Measurements from ENCODE around the gene PRKD1.

Gene PRKD1

DNA sequence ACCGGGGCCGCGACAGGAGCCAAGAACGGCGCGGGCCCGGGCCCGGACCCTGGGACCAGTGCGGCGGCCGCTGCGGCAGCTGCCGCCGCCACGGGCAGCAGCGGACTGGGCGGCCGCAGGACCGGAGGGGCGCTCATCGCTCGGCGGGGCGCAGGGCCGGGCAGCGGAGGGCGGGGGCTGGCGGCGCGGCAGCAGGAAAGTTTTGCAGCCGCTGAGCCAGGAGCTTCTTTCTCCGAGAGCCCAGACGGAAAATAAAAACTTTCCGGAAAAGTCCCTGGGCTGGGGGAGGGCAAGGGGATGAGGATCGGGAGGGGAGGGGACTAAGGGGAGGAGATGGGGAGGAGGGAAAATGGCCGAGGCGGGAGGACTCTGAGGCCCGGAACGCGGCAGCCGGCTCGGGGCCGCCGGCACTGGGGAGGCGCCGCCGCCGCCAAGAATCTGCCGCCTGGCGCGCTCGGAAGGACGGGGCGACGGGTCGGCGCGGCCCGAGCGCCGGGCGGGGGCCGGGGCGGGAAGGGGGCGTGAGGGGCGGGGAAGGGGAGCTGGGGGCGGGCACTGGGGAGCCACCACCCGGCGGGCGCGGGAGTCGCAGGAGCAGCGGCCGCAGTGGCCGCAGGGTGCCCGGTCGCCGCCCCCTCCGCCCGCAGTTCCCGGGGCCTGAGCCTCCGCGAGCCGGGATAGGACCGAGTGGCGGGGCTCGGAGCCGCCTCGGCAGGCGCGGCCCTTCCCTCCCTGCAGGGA, at the start of gene PRKD1:
TSS of gene PRKD1 (minus strand) at position 472 of the 741 bp plus-strand sequence.
- H3K27me3 Mint-ChIP-seq, result peaks cover 56% of the 10 kb centered on the region
- peak; percentile 53 for ATAC-seq
- peak within 1 kb of the TSS; percentile 75 to 84 for H3K4me3 Mint-ChIP-seq
- peaks cover 9% of the 10 kb centered on the region for H3K4me1 Mint-ChIP-seq
- H3K27ac Mint-ChIP-seq, result no peak within 1 kb of the TSS
- DNase-seq, result no peak
- H3K9me3 Mint-ChIP-seq, result peaks cover 0 to 5% of the 10 kb centered on the region in 2 donors

DNA sequence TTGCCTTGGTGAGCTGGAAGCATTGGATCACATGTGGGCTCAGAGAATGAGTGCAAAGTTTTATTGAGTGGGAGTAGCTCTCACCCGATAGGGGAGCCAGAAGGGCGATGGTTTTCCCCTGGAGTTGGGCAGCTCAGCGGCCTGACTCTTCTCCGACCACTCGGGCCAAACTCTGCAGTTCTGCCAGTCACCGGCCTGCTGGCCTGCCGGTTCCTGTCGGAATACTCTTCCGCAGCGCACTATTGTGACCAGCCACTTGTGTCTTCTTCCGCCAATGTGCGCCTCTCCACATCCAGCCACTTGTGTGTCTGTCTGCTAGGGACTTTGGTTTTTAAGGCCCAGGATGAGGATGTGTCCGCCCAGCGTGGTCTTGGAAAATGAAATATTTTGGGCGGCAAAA, 43.5 kb upstream of the PRKD1 start:
- Mint-ChIP-seq H3K27ac (no peak overlapping the region), H3K27me3 (no peaks in the 10 kb centered on the region), H3K9me3 (peaks cover 20 to 22% of the 10 kb centered on the region in 2 donors), H3K4me1 (no peaks in the 10 kb centered on the region), H3K4me3 (no peak overlapping the region)
- DNase-seq (no peak), ATAC-seq (no peak)

DNA sequence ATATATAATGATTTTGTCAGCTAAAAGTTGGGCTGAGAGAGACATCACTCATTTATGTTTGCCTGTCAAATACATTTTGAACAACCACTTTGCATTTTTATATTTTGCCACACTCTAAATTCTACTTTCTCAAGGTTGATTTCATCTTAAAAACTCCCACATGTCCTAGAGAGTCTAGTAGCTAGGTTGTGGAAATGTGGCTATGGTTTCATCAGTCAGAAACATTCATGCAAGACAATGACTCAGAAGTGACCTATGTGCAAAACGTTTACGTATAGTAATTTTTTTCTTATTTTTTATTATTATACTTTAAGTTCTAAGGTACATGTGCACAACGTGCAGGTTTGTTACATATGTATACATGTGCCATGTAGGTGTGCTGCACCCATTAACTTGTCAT, 27.4 kb upstream of the PRKD1 start:
- H3K9me3 Mint-ChIP-seq, result peaks cover 18% of the 10 kb centered on the region in 2 donors
- H3K27ac Mint-ChIP-seq, result no peak overlapping the region
- H3K4me1 Mint-ChIP-seq, result no peaks in the 10 kb centered on the region
- ATAC-seq (no peak), DNase-seq (no peak)
- H3K4me3 Mint-ChIP-seq, result no peak overlapping the region
- no peaks in the 10 kb centered on the region for H3K27me3 Mint-ChIP-seq

DNA sequence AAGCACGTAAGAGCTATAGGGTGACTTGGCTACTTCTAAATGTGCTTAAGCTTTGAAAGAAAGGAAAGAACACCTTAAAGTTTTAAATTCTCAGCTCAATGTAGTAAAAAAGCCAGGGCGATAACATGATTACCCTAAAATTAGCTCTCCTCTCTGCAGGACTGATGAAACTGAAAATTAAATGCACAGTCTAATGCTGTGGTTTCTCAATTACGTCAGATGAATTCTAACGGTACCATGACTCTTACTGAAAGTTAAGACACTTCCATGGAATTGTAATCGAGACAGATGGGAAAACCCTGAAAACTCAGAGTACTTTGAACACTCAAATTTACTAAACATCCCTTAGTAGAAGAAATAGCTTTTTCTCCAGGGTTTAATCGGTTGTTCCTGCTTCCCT, 25.9 kb upstream of the PRKD1 start:
- no peak for DNase-seq
- Mint-ChIP-seq H3K27ac (no peak overlapping the region), H3K9me3 (peaks cover 7 to 12% of the 10 kb centered on the region in 2 donors), H3K4me1 (no peaks in the 10 kb centered on the region), H3K27me3 (no peaks in the 10 kb centered on the region), H3K4me3 (no peak overlapping the region)
- no peak for ATAC-seq

DNA sequence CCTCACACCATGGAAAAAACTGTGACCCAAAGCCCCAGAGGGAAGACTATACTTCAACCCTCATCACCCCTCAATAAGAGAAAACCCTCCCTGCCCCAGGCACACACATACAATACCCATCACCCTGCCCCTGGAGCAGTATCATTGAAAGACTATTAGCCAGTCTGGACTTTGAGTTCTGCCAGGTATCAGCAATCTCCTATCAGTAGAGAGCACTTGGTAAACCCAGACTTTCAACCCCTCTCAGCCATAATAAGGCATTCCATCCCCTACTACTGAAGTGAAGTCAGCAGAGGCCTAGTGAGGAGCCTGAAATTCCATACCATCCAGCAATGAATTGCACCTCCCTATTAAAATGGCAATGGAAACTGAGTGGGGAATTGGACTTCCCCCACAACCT, 16.4 kb upstream of the PRKD1 start:
- peaks cover 15 to 24% of the 10 kb centered on the region in 2 donors for H3K9me3 Mint-ChIP-seq
- ATAC-seq (no peak), DNase-seq (no peak)
- H3K4me1 Mint-ChIP-seq, result no peaks in the 10 kb centered on the region
- H3K4me3 Mint-ChIP-seq, result no peak overlapping the region
- no peak overlapping the region for H3K27ac Mint-ChIP-seq
- H3K27me3 Mint-ChIP-seq, result no peaks in the 10 kb centered on the region

DNA sequence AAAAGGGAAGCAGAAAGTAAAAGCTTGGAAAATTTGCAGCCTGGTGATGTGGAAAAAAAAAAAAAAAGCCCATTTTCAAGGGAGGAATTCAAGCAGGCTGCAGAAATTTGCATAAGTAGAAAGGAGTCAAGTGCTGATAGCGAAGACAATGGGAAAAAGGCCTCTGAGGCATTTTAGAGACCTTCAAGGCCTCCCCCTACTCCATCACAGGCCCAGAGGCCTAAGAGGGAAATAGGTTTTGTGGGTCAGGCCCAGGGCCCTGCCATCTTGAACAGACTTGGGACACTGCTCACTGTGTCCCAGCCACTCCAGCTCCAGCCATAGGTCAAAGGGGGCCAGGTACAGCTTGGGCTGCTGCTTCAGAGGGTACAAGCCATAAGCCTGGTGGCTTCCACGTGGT, 13.8 kb upstream of the PRKD1 start:
- ATAC-seq (no peak), DNase-seq (no peak)
- H3K27me3 Mint-ChIP-seq, result no peaks in the 10 kb centered on the region
- no peak overlapping the region for H3K27ac Mint-ChIP-seq
- H3K4me3 Mint-ChIP-seq, result no peak overlapping the region
- no peaks in the 10 kb centered on the region for H3K4me1 Mint-ChIP-seq
- peaks cover 11 to 21% of the 10 kb centered on the region in 2 donors for H3K9me3 Mint-ChIP-seq

DNA sequence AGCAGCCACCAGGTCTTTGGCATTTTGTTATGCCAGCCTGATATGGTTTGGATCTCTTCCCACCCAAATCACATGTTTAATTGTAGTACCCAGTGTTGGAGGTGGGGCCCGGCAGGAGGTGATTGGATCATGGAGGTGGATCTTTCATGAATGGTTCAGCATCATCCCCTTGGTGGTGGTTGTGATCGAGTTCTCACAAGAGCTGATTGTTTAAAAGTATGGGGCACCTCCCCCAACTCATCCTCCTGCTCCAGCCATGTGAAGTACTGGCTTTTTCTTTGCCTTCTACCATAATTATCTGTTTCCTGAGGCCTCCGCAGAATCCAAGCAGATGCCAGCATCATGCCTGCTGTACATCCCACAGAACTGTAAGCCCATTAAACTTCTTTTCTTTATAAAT, 12.8 kb upstream of the PRKD1 start:
- no peak overlapping the region for H3K27ac Mint-ChIP-seq
- H3K27me3 Mint-ChIP-seq, result no peaks in the 10 kb centered on the region
- no peak overlapping the region for H3K4me3 Mint-ChIP-seq
- ATAC-seq (no peak), DNase-seq (no peak)
- H3K4me1 Mint-ChIP-seq, result no peaks in the 10 kb centered on the region
- H3K9me3 Mint-ChIP-seq, result peaks cover 9 to 17% of the 10 kb centered on the region in 2 donors

DNA sequence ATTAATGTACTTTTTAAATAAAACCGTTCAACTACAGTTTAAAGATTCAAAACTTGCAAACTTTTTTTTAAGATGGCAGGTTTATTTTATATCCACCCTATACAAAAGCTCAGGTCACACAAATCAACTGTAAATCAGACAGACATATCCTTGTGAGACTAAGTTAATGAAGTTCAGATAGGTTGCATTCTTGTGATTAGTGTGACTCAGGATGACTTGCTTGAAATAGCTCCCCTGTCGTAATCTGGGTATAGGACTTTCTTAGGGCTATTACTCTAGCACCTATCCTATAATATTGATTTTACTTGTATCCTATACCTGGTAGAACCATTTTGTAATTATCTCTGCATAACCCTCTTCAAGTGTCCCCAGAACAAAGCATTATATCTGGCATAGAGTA, 9.5 kb upstream of the PRKD1 start:
- ATAC-seq (no peak), DNase-seq (no peak)
- Mint-ChIP-seq H3K27me3 (no peaks in the 10 kb centered on the region), H3K4me1 (no peaks in the 10 kb centered on the region), H3K4me3 (no peak overlapping the region), H3K27ac (no peak overlapping the region), H3K9me3 (peaks cover 0 to 9% of the 10 kb centered on the region in 2 donors)

DNA sequence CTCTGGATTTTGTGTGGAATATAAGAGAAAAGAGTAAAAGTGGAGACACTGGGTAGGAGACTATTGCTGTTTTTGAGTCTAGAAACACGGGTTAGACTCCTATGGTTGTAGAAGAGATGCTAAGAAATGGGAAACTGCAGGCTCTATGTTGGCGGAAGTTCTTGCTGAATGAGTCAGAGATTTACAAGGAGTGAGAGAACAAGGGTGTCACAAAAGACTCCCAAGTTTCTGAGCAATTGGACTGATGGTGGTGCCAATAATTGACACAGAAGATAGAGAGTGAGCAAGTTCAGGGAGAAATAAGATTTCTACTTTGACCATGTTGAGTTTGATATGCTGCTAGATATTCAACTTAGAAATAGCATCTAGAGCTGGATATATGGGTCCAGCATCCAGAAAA, 2.6 kb upstream of the PRKD1 start:
- DNase-seq, result no peak

DNA sequence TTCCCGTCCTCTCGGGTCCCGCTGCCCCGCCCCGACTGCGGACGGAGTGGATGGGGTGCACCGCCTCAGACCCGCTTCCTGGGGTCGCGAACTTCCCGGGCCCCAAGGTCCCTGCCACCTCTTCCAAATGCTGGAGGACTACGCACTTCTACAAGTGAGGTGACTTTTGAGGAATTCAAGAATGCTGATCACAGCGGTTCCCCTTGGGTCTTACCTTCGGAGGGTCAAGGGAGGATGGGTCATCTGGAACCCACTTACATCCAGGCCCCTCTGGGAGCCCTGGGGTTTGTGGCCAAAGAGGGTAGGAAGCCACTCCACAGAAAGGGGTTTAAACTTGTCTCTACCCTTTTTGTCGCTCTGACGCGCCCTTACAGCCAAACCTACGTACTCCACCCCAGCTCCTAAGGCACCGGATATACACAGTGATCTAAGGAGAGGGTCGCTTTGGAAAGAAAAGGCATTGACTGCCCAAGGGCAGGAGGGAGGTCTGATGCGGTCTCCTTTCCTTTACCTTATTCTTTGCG, 532 bp upstream of the PRKD1 start:
- H3K27me3 Mint-ChIP-seq, result peaks cover 56% of the 10 kb centered on the region
- H3K27ac Mint-ChIP-seq, result no peak overlapping the region
- ATAC-seq, result no peak
- H3K4me3 Mint-ChIP-seq, result peak overlapping the region; percentile 11 to 19
- H3K4me1 Mint-ChIP-seq, result peaks cover 9% of the 10 kb centered on the region
- H3K9me3 Mint-ChIP-seq, result peaks cover 0 to 5% of the 10 kb centered on the region in 2 donors
- DNase-seq, result no peak

More for the DNA sequence above, 2.6 kb upstream of the PRKD1 start:
- H3K4me1 Mint-ChIP-seq, result peaks cover 9% of the 10 kb centered on the region
- H3K27ac Mint-ChIP-seq, result no peak overlapping the region
- no peak for ATAC-seq
- H3K4me3 Mint-ChIP-seq, result no peak overlapping the region
- H3K27me3 Mint-ChIP-seq, result peaks cover 45% of the 10 kb centered on the region
- H3K9me3 Mint-ChIP-seq, result peaks cover 0 to 5% of the 10 kb centered on the region in 2 donors

DNA sequence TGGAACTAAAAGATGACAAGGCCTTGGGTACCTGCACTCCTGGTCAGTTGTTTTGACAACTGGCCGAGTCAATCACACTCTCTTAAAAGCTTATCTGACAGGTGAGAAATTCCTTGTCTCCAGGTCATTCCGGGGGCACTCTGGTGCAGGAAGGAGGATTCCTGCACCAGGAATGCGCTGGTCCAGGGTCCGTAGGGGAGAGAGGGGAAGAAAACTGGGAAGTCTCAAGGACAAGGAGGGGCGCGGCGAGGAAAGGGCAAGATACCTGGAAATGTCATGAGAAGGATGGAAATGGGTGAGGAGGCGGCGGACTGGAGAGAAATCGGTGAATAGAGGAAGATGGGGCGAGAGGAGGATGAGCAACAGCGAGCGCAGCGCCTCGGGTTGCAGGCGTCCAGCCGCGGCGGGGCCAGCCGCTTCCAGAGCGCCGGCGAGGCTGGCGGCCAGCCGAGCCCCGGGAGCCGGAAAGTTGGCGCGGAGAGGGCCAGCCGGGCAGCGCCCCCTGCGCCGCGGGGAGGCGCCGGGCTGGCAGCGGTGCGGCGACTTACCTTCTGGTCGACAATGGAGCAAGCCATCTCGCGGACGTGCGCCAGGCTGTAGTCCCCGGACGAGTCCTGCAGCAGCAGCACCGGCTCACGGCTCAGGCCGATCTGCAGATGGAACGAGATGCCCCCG, 809 bp downstream of the PRKD1 start:
- peak overlapping the region; percentile 75 to 84 for H3K4me3 Mint-ChIP-seq
- H3K27ac Mint-ChIP-seq, result no peak overlapping the region
- DNase-seq (no peak), ATAC-seq (peak; percentile 28)
- H3K9me3 Mint-ChIP-seq, result peaks cover 0 to 5% of the 10 kb centered on the region in 2 donors
- H3K4me1 Mint-ChIP-seq, result peaks cover 9% of the 10 kb centered on the region
- peaks cover 56% of the 10 kb centered on the region for H3K27me3 Mint-ChIP-seq

DNA sequence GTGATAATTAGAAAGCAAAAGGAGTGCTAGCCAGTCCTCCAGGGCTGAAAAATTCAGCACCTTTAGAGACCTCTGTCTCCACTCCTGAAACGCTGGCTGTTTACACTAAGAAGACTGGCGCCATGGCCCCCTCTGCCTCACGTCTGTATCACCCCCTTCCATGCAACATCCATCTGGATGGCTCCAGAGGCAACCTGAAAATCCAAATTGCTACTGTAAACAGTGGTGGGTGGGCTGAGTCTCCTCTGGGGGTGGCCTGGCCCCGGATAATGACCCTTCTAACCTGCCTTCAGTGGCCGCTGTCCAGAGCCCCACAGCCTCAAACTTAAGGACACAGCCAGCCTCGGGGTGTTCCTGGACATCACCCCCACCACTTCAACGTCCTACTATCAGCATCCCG, 1.4 kb downstream of the PRKD1 start:
- Mint-ChIP-seq H3K27ac (no peak overlapping the region), H3K27me3 (peaks cover 56% of the 10 kb centered on the region), H3K9me3 (peaks cover 0 to 5% of the 10 kb centered on the region in 2 donors), H3K4me1 (peaks cover 9% of the 10 kb centered on the region), H3K4me3 (peak overlapping the region; percentile 75 to 84)
- DNase-seq, result no peak
- ATAC-seq, result no peak

DNA sequence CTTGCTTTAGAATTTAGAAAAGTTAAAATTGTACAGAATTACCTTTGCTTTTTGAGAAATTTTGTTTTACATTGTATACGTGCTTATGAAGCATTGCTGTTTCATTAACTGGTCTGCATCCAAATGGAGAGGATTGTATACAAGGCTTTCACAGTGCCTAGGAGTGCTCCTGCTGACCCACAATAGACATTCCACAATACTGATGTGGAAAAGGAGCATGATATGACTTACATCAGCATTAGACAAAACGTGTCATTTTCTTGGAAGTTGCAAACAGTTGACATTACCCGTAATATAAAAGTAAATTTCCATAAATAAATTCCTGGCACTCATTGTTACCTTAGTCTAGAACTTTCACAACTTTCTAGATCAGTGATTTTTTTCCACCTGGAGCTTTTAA, 1.9 kb downstream of the PRKD1 start:
- peaks cover 9% of the 10 kb centered on the region for H3K4me1 Mint-ChIP-seq
- no peak overlapping the region for H3K4me3 Mint-ChIP-seq
- DNase-seq, result no peak
- peaks cover 0 to 5% of the 10 kb centered on the region in 2 donors for H3K9me3 Mint-ChIP-seq
- peaks cover 56% of the 10 kb centered on the region for H3K27me3 Mint-ChIP-seq
- ATAC-seq, result no peak
- H3K27ac Mint-ChIP-seq, result no peak overlapping the region

DNA sequence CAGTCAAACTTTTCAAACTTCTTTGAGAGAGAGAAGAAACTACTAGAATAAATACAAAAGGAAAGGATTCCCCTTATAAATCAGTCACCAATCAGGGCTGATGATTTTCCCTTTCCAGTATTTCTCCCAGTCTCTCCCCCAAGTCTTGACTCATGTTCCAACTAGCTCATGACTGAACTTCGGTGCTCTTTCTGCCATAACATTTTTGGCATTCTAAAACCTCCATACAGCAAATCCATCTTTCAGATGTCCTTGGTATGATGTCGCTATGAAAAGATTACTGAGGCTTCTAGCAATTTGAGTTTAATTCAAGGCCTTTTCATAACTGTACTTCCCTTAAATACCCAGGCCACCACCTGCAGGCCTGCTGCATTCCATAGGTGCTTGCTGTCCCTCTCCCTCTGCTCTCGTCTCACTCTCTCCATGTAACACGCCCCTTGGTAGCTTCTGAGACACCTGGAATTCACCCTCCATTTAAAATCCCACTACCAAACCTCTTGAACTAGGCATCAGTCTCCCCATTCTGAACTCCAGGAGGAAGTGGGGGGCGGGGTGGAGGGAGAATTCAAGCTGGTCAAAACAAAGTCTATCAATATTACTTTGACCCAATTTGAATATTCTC, 2.4 kb downstream of the PRKD1 start:
- peaks cover 0 to 5% of the 10 kb centered on the region in 2 donors for H3K9me3 Mint-ChIP-seq
- H3K4me1 Mint-ChIP-seq, result peaks cover 9% of the 10 kb centered on the region
- ATAC-seq, result no peak
- DNase-seq, result no peak
- no peak overlapping the region for H3K27ac Mint-ChIP-seq
- H3K27me3 Mint-ChIP-seq, result peaks cover 51% of the 10 kb centered on the region
- H3K4me3 Mint-ChIP-seq, result no peak overlapping the region

DNA sequence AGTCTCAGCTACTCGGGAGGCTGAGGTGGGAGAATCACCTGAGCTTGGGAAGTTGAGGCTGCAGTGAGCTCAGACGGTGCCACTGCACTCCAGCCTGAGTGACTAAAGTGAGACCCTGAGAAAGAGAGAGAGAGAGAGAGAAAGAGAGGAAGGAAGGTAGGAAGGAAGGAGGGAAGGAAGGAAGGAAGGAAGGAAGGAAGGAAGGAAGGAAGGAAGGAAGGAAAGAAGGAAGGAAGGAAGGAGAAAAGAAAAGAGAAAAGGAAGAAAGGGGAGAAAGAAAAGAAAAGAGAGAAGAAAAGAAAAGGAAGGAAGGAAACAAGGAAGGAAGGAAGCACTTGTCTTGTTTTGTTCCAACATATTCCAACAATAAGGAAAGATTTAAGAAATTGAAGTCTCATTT, 7.8 kb downstream of the PRKD1 start:
- ATAC-seq (no peak), DNase-seq (no peak)
- H3K4me1 Mint-ChIP-seq, result no peaks in the 10 kb centered on the region
- no peak overlapping the region for H3K27ac Mint-ChIP-seq
- peaks cover 6% of the 10 kb centered on the region for H3K27me3 Mint-ChIP-seq
- no peak overlapping the region for H3K4me3 Mint-ChIP-seq
- H3K9me3 Mint-ChIP-seq, result no peaks in the 10 kb centered on the region

DNA sequence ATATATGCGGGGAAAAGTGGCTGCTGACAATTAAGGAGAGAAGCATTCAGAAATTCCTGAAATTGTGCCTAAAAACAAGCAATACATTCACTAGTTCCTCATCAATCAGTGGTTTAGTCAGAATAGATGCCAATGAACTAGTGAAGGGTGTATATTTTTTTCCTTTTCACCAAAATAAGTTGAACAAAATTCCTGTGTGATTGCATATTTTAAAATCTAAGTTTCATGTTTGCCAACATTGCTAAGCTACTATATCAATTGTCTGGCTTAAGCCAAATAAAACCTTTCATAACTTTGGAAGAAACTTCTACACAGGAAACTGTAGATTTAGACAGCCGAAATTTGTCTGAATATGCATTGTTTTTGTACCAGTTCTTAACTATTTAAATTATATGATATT, 8.7 kb downstream of the PRKD1 start:
- no peaks in the 10 kb centered on the region for H3K4me1 Mint-ChIP-seq
- no peaks in the 10 kb centered on the region for H3K27me3 Mint-ChIP-seq
- ATAC-seq (no peak), DNase-seq (no peak)
- H3K9me3 Mint-ChIP-seq, result no peaks in the 10 kb centered on the region
- no peak overlapping the region for H3K27ac Mint-ChIP-seq
- H3K4me3 Mint-ChIP-seq, result no peak overlapping the region
